ENCODE data around the gene EPHA10.
A peak's percentile ranks its signal among the peaks of the same experiment; 100 is the strongest.
"Not testable (repeated sequence)": the region's sequence is repeated elsewhere in the genome, so short reads cannot be mapped to it uniquely, and the experiment has no call there.

The EPHA10 gene

GRCh38 chr1:37717631-37718030 lies 47.3 kb downstream of the EPHA10 start:
- no peak for DNase-seq (ENCODE audit: low read depth in 2 of 3, low spot score in 1 of 3)

DNA sequence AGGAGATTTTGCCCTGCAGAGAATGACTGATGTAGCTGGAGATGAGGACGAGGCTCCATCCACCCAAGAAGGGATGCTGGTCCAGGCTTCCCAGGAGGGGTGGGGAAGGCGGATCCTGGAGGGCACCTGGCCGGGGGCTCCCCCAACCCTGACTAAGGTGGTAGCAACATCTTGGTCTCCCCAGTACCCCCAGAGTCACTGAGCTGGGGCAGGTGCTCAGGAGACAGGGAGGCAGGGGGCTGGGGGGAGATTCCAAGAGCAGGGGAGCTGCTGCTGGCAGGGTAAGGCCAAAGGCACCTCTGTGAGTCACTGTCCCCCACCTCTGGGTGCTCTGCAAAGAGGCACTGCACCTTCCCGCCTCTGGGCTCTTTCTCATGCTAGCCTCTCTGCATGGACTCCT lies 48.6 kb downstream of the EPHA10 start:
- no peak for DNase-seq (ENCODE audit: low read depth in 2 of 3, low spot score in 1 of 3)

DNA sequence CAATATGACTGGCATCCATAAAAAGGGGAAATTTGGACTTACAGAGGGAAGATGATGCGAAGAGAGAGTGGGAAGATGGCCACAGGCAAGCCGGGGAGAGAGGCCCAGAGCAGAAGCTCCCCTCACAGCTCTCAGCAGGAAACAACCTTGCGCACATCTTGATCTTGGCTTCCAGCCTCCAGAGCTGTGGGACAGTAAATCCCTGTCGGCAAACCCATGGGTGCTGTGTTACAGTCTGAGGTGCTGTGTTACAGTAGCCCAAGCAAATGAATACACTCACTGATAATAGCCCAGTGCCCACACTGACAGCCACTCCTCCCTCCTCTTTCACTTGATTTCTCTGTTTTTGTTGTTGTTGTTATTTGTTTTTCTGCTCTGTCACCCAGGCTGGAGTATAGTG lies 50.2 kb downstream of the EPHA10 start:
- DNase-seq (ENCODE audit: low read depth in 2 of 3, low spot score in 1 of 3): no peak

DNA sequence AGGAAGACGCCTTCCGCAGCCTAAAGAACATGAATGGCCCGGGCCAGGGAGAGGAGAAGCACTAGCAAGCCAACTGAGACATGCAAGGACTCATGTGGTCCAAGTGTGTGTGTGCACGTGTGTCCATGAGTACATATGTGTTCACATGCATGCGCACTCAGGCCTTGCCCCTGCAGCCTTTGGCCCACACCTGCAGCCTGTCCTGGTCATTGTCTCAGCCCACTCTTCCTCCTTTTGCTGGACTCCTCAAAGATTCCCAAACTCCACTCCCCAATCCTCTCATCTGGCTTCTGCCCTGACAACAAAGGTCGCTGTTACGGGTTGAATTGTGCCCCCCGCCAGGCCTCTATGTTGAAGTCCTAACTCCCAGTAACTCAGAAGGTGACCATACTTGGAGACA lies 50.7 kb downstream of the EPHA10 start:
- no peak for DNase-seq (ENCODE audit: low read depth in 2 of 3, low spot score in 1 of 3)

GRCh38 chr1:37708471-37708870 lies 56.4 kb downstream of the EPHA10 start:
- DNase-seq (ENCODE audit: low read depth in 2 of 3, low spot score in 1 of 3): no peak

DNA sequence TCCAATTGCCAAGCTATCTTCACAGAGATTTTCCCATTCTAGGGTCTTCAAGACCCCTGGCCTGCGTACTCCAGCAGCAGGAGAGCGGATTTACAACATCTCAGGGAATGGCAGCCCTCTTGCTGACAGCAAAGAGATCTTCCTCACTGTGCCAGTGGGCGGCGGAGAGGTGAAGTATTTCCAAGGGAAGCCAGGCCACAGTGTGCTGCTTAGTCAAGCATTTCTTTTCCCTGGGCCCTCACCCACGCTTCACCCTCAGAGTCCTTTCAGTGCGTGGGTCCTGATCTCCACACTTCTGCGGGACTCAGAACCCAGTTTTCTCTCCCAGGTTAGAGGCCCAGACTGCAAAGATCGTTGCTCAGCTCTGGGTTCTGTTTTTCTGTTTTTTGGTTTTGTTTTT lies 59.5 kb downstream of the EPHA10 start:
- no peak for DNase-seq (ENCODE audit: low read depth in 2 of 3, low spot score in 1 of 3)

- no peak for DNase-seq (ENCODE audit: low read depth in 2 of 3, low spot score in 1 of 3)
These were observed 60.0 kb downstream of the EPHA10 start for GRCh38 chr1:37704966-37705365.

- DNase-seq (ENCODE audit: low read depth in 2 of 3, low spot score in 1 of 3): no peak
These were observed 61.9 kb downstream of the EPHA10 start for GRCh38 chr1:37703061-37703460.

DNA sequence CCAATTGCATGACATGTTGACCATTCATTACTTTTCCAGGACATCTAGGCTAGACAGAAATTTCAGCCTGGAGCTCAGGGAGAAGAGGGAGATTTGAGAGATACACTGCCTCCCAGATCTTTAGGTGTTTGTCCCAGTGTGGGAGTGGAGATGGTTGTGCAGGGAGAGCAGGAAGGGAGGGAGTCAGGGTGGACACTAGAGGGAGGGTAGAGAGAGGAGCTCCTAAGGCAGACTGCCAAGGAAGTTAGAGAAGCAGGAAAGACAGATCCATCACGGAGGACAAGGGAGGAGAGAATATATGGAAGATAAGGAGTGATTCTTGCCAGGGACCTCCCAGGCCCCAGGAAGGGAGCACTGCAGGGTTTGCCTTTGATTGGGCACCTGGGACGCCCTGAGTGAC lies 63.9 kb downstream of the EPHA10 start:
- no peak for DNase-seq (ENCODE audit: low read depth in 2 of 3, low spot score in 1 of 3)

GRCh38 chr1:37699147-37699546 lies 65.8 kb downstream of the EPHA10 start:
- no peak for DNase-seq (ENCODE audit: low read depth in 2 of 3, low spot score in 1 of 3)

GRCh38 chr1:37697737-37698136 lies 67.2 kb downstream of the EPHA10 start:
- DNase-seq (ENCODE audit: low read depth in 2 of 3, low spot score in 1 of 3): no peak

DNA sequence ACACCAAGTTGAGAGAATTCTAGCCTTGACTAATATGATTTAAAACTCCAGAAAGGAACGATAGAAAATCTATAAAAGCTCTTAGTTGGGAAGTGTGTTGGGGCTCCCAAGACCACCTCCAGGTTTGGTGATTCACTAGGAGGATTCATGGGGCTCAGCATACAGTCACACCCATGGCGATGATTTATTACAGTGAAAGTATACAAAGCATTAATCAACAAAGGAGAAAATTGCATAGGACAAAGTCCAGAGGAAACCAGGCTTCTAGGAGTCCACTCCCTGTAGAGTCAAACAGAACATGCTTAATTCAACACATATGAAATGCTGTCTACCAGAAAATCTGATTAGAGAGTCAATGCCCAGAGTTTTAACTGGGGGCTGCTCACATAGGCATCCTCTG lies 67.8 kb downstream of the EPHA10 start:
- DNase-seq (ENCODE audit: low read depth in 2 of 3, low spot score in 1 of 3): no peak

DNA sequence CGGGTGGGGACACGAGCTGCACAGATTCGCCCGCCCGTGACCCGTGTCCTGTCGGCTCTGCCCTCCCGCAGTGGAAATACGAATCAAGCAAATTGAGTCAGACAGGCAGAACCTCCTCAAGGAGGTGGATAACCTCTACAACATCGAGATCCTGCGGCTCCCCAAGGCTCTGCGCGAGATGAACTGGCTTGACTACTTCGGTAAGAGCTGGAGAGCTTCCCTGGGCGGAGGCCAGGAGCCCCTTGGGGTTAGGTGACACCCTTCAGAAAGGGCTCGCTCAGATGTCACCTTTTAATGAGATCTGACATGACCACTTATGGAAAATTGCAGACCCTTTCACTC lies 72.1 kb downstream of the EPHA10 start:
- DNase-seq (ENCODE audit: low read depth in 2 of 3, low spot score in 1 of 3): peak in 1 of 3 donors; percentile 8

DNA sequence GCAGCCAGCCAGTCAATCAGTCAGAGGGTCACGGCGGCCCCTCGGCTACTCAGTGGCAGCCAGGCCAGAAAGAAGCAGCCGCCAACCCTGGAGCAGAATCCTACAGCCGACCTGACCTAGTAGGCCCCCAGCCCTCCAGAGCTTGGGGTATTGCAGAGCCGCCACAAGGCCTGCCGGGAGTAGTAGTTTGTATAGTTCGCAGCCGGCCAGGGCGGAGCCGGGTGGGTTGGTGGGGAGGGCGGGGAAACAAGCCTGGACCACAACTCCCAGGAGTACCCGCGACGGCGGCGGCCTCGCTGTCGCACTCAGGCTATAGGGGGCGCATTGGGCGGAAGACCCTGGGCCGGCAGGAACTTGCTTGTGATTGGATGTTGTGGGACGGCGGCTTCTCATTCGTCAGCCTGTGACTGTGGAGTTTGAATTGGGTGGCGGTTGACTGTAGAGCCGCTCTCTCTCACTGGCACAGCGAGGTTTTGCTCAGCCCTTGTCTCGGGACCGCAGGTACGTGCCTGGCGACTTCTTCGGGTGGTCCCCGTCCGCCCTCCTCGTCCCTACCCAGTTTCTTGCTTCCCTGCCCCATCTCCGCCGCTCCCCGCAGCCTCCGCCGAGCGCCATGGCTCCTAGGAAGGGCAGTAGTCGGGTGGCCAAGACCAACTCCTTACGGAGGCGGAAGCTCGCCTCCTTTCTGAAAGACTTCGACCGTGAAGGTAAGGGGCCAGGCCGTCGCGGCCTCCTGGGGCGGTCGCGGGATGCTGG lies 72.7 kb downstream of the EPHA10 start, which contains the start of gene CDCA8:
CDCA8 (plus strand) TSS at position 439 of the 756 bp plus-strand sequence; CDS start at position 614, 175 bp downstream.
- peak; percentile 98 to 99 (median 98) for DNase-seq (ENCODE audit: low read depth in 2 of 3, low spot score in 1 of 3)

DNA sequence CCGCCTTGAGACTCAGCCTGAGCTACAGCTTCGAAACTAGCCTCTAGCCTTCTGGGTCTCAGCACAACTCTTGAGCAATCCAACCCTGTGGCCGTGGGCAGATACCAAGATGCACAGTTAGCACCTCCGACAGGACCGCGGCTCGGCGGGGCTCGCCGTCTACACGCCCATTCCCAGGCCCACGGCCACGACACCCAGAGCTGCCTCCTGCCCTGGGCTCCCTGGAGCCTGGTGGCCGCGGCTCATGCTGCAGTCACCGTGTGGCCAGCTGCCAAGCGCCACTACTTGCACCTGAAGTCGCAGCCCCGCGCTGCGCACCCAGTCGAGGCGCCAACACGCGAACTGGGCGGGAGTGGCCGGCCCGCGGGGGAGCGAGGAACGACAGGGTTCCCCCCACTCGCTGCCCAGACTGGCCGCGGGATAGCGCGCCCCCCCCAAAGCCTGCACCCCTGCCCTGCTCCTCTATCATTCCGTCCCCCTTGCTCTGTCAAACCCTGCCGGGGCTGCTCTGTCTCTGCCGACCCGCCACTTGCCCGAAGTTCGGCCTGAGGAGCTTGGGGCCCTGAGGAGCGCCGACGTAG lies 73.3 kb downstream of the EPHA10 start:
- DNase-seq (ENCODE audit: low read depth in 2 of 3, low spot score in 1 of 3): peak in 2 of 3 donors; percentile 5 to 14

GRCh38 chr1:37688926-37689325 lies 76.0 kb downstream of the EPHA10 start:
- no peak for DNase-seq (ENCODE audit: low read depth in 2 of 3, low spot score in 1 of 3)

DNA sequence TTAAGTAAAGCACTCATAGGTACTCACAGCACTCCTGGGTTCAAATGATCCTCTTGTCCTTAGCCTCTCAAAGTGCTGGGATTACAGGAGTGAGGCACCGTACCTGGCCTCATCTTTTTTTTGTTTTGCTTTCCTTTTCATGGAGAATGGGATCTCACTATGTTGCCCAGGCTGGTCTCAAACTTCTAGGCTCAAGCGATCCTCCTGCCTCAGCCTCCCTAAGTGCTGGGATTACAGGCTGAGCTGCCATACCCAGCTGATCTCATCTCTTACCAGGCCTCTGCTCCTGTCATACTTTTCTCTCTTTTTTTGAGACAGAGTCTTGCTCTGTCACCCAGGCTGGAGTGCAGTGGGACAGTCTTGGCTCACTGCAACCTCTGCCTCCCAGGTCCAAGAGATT lies 77.2 kb downstream of the EPHA10 start:
- not testable (repeated sequence) for DNase-seq (ENCODE audit: low read depth in 2 of 3, low spot score in 1 of 3)

- DNase-seq (ENCODE audit: low read depth in 2 of 3, low spot score in 1 of 3): no peak
These were observed 79.2 kb downstream of the EPHA10 start for GRCh38 chr1:37685722-37686121.

GRCh38 chr1:37684182-37684581 lies 80.7 kb downstream of the EPHA10 start:
- not testable (repeated sequence) for DNase-seq (ENCODE audit: low read depth in 2 of 3, low spot score in 1 of 3)

GRCh38 chr1:37682334-37682987 lies 82.5 kb downstream of the EPHA10 start:
- peak; percentile 65 to 86 (median 67) for DNase-seq (ENCODE audit: low read depth in 2 of 3, low spot score in 1 of 3)

DNA sequence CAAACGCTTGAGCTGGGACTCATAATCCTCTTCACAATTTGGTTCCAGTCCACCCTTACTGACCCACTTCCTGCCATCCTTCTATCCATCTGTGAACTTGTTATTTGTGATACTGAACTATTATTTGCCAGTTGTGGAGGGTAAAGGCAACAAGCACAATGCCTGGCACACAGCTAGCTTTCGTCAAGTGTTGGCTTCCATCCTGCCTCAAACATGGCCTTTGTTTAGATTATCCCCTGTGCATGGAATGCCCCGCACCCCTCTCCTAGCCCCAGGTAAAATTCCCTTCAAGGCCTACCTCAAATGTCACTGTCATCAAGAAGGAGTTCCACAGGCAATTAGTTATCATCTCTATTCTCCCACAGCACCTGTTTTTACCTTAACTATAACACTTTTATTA lies 84.0 kb downstream of the EPHA10 start:
- no peak for DNase-seq (ENCODE audit: low read depth in 2 of 3, low spot score in 1 of 3)

DNA sequence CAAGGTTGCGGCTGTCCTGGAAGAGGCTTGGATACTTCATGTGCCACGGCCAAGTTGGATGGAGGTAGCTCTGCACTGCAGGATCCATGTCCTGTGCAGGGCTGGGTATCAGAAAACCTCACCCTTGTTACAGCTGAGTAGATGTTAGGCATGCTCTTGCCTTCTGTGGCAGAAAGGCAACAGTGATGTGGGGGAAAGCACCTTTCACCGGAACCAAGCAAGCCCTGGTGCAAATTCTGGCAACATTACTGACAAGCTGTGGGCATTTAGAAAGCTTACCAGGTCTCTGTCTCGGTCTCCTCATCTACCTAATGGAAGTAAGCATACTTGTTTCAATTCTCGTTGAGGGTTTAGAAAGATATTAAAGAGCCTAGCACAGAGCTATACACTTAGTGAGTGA lies 87.1 kb downstream of the EPHA10 start:
- no peak for DNase-seq (ENCODE audit: low read depth in 2 of 3, low spot score in 1 of 3)

- DNase-seq (ENCODE audit: low read depth in 2 of 3, low spot score in 1 of 3): no peak
These were observed 87.8 kb downstream of the EPHA10 start for GRCh38 chr1:37677143-37677439.

All from stimulated activated CD4-positive, alpha-beta T cell treated with anti-CD3 and anti-CD28 coated beads, Interleukin-12 subunit alpha, Interleukin-12 subunit beta, amount 100 ng/mL, for 48 hours (primary cell).